M059J (cell line): Measurements from ENCODE around the gene IFNAR2. TPM values are rescaled to one million over a fixed set of nuclear protein-coding genes. Genes with fewer than 3 reads are reported as not detected.

Experiments
- DNase-seq: peaks from one replicate; pipeline ENCODE4 v3.0.0-alpha.2; 2012; ENCODE audit warnings: low read depth
- total RNA-seq: library from RNA; depleted of rRNA; stranded (reverse); fragments of >200 nt; shearing (Covaris generic); gene quantifications from 2 replicates; pipeline ENCODE4 v1.2.3, GENCODE V29; 2014; rRNA removed

The IFNAR2 gene
- total RNA-seq: 9.1 and 17.6 TPM in 2 replicates

- DNase-seq: peak; percentile 56
Measured at GRCh38 chr21:33229784-33230544, at the start of gene IFNAR2. TSS of gene IFNAR2 (plus strand) at chr21:33229938. CDS start at chr21:33241923, 11,985 bp downstream.

DNA sequence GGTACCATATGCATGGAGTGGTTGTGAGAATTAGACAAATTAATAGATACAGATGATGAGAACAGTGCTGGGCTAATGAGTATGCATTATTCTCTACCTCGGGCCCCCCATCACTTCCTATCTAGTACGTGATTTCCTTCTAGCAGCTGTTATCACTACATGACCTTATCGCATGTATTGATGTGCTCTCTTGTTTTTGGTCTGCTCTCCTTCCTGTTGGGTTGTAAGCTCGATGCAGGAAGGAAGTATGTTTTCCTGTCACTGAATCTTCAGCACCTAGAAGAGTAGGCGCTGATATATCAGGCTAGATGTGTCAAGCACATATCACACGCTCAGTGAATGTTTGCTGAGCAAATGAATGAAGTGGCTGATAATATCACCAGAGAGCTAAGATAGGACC lies 43.9 kb upstream of the IFNAR2 start:
- no peak for DNase-seq

- no peak for DNase-seq
Measured at GRCh38 chr21:33187276-33187675, 42.5 kb upstream of the IFNAR2 start.

GRCh38 chr21:33189237-33189636 lies 40.5 kb upstream of the IFNAR2 start:
- no peak for DNase-seq

- DNase-seq: no peak
Measured at GRCh38 chr21:33189824-33190223, 39.9 kb upstream of the IFNAR2 start.

DNA sequence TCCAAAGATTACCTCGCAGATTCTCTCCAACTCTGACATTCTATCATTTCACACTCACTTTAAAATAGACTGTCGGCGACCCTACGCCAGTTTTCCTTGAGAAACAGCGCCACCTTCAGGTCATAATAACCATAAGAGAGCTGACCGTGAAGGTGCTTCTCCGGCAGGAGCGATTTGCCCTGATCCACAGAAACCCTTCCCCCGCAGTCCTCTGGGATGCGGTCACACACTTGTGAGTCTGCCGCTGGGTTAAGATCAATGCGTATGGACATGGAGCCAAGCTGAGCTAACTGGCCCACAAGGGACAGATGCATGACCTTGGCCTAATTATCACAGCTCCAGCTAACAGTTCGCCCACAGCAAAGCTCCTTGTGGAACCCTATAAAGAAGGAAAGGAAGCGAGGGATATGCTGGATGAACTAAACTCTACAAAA lies 32.8 kb upstream of the IFNAR2 start:
- DNase-seq: peak; percentile 68

- DNase-seq: no peak
Measured at GRCh38 chr21:33197496-33197895, 32.2 kb upstream of the IFNAR2 start.

DNA sequence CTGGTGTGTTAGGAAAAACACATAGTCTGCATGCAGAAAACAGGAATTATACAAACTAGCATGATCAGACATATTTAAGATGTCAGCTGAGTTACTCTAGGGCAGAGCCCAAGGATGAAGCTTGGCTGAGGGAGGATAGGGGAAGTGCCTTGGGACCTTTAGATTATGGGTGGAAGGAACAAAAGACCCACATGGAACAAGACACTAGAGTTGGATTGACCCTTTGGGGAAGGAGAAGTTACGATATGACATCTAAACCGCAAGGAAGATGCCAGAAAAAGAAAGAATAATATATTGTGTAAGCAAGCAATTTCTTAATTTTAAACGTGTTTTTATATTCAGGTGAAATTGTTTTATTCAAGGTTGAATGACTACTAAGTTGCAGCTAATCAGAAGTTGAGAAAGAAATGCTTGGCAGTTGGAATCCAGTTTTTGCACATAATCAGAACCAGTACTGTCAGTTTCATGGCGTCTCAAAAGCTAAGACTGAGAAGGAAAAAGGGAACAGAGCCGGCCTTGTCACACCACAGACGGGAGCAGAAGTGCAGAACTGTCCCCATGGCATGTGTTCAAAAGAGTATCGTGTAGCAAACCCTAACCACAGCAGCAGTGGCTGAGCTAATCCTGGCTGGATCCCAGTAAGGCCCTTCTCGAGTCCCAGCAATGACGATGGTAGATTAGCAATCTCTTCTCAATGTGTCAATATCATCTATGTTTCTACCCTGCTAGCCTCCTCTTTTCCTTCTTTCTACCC lies 31.2 kb upstream of the IFNAR2 start:
- DNase-seq: peak; percentile 61

DNA sequence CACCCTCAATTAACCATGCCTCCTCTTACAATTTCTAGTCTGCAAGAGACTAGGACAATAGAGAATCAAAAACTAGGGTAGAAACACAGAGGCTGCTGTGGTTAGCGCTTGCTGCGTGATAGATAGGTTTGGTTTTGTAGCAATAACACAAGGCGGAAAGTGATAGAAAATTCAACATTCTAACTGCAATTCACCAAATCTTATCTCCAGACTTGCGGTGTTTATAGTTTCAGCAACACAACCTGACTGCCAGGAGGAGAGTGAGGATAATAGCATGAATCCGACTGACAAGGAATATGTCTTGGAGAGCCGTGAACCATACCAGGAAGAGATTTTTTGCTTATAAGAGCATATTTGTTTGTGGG lies 30.7 kb upstream of the IFNAR2 start:
- DNase-seq: no peak

GRCh38 chr21:33199516-33200217 lies 30.1 kb upstream of the IFNAR2 start:
- peak; percentile 94 for DNase-seq

DNA sequence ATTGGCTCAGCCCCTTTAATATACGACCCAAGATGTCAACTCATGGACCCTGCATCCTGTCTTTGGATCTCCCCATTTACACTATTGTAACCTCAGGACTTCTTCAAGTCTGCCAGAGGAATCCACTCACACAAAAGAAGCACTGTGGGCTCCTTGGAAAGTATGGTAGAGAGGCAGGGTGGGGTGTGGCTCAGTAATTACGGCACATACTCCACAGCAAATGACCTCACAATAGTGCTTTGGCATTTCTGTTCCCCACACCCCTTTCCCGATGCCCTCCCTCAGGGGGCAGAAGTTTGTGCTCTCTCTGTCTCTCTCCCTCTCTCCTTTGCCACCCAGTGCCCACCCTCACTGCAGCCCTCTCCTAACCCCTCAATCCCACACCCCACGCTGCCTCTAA lies 27.8 kb upstream of the IFNAR2 start:
- no peak for DNase-seq

DNA sequence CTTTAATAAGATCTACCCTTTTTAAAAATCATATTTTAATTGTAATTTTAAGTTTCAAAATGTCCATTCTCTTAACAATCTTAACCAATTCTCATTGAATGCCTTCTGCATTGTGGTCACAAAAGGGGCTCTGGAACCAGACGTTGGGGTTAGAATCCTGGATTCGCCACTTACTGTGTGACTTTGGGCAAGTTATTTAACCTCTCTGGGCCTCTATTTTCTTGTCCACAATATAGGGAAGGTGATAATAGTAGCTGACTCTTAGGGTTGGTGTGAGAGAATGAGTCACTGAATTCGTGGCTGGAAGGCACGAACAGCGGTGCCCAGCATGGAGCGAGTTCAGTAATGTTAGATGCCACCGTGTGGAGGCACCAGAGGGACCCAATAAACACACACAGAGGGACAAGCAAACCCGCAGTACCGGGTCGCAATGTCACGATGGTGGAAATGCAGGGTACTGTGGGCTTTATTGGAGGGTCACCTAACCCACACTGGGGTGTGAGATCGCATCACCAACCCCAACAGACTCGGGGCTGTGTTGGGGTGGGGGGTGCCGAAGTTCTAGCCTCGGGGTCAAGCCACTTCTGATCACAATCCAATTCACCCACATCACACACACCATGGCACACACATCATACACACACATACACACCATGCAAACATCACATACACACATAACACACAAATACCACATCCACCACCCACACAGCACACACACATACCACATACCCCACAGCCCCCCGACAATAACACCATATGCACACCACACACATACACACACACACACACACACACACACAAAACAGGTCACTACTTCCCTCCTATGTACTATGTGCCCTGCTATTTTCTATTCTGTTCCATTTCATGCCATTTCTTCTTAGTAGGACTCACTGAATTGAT lies 27.0 kb upstream of the IFNAR2 start:
- DNase-seq: peak; percentile 21

DNA sequence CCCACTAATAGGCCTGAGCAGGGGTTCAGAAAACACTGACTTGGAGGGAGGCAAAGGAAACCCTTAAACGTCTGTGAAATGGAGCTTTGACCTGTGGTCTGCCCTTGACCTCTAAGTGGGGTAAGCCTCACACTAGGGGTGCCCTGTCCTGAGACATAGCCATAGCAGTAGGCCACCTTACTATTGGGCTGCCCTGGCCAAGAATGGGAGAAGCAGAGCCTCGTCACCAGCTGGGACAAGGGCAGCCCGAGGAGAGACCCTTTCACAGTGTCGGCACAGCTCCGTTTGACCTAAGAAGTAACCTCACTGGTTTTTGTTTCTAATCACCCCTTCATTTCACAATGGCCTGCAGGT lies 26.4 kb upstream of the IFNAR2 start:
- no peak for DNase-seq

- DNase-seq: no peak
Measured at GRCh38 chr21:33205476-33205875, 24.3 kb upstream of the IFNAR2 start.

DNA sequence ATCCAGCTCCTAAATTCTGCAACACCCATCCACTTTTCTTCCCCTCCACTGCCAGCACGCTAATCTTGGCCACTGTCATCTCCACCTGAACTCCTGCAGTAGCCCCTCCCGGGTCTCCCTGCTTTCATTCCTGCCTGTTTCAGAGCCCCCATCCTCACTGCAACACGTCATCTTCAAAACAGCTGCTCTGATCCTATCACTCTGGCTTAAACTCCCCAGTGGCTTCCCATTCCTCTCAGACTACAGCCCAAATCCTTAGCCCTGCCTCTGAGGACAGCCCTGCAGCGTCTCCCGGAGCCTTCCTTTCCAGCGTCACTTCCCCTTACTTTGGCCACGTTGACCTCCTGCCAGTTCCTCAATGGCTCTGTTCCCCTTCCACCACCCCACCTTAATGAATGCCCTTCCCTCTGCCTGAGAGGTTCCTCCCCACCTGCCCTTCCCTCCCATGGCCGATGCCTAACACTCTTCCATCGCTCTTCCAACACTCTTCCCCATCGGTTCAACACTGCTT lies 22.9 kb upstream of the IFNAR2 start:
- no peak for DNase-seq

DNA sequence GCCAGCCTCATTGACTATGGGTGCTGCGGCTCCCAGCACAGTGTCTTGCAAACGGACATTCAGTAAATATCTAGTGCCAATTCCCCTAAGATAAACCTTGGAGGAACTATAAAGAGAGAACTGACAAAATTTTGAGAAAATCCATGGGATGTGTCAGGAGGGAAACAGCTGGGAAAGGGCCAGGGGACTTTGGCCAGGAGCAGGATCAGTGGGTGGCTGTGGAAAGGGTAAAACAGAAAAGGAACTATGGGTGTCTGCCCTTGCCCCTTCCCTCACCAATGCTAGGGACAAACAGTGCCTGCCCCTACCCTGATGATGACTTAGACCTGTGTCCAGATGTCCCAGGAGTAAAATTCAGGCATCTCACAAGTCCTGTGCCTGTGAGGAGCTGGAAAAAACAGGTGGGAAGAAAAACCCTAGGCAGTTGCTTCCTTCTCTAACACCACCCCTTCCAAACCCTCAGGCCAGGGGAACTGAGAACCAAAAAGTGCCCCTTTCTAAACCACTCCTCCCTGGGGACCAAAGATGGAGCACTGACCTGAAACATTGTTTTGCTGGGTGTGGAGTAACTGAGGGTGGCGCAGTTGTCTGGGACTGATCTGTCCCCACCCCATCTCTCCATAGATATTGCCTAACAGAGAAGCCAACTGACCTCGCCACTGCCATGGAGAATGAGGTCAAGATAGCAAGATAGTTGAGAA lies 22.1 kb upstream of the IFNAR2 start:
- no peak for DNase-seq

DNA sequence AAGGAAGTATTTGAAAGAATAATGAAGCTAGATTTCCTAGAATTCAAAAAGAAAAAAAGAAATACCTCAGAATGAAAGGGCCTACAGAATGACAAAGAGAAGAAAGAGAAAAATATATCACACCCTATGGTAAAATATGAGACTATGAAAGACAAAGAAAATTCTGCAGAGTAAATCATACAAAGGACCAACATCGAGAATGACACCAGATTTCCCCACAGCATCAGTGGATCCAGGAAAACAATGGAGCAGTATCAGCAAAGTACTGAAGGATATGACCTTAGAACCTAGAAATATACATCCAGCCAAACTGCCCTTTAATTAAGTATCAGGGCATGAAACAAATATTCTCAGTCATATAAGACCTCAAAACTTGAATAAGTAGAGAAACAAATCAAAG lies 21.2 kb upstream of the IFNAR2 start:
- DNase-seq: peak; percentile 20

- DNase-seq: no peak
Measured at GRCh38 chr21:33211305-33211704, 18.4 kb upstream of the IFNAR2 start.

GRCh38 chr21:33211732-33212131 lies 18.0 kb upstream of the IFNAR2 start:
- no peak for DNase-seq

GRCh38 chr21:33212159-33212851 lies 17.4 kb upstream of the IFNAR2 start:
- no peak for DNase-seq
